ENCODE data around the gene B4GALT4.

B4GALT4 gene

GRCh38 chr3:119236756-119237155 lies 3.9 kb downstream of the B4GALT4 start:
- no peak for DNase-seq (ENCODE audit: low read depth)

- DNase-seq (ENCODE audit: low read depth) = peak; percentile 85
Observed at GRCh38 chr3:119235151-119235550, 5.5 kb downstream of the B4GALT4 start.

GRCh38 chr3:119234610-119235009 lies 6.1 kb downstream of the B4GALT4 start:
- DNase-seq (ENCODE audit: low read depth) = no peak

DNA sequence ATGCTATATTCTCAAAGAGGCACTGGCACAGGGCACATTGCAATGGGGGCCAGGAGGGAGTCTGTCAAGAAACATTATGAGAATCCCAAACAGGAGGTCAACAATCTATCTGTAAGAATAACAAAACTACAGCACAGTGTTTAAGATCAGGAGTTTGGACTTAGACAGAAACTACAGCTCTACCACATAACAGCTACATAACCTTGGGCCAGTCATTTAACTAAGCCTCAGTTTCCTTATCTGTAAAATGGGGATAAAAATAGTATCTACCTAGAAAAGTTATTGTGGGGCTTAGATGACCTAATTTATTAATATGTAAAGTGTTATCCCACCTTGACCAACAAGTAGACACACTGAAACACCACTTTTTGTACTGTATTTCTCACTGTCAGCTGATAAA lies 9.9 kb downstream of the B4GALT4 start:
- DNase-seq (ENCODE audit: low read depth) = no peak

DNA sequence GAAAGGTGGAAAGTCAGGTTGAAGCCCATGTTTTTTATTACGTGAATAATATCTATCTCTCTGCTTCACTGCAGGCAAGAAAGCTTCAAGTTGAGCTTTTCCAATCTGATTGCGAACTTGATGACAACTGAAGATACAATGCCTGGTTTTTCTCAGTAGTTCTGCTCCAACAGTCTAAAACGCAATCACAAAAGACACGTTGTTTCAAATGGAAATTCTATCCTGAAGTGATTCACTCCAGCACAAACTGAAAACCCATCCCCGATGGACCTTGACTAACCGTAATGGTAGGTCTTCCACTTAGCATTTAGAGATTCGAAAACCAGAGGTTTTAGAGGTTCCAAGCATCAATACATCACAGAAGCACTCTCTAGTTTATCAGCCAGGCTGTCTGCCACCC lies 10.6 kb downstream of the B4GALT4 start:
- no peak for DNase-seq (ENCODE audit: low read depth)

GRCh38 chr3:119229190-119229589 lies 11.5 kb downstream of the B4GALT4 start:
- no peak for DNase-seq (ENCODE audit: low read depth)

- DNase-seq (ENCODE audit: low read depth) = no peak
Observed at GRCh38 chr3:119228373-119229145, 12.1 kb downstream of the B4GALT4 start.

GRCh38 chr3:119227070-119227850 lies 13.4 kb downstream of the B4GALT4 start:
- no peak for DNase-seq (ENCODE audit: low read depth)

GRCh38 chr3:119225121-119225520 lies 15.6 kb downstream of the B4GALT4 start:
- no peak for DNase-seq (ENCODE audit: low read depth)

DNA sequence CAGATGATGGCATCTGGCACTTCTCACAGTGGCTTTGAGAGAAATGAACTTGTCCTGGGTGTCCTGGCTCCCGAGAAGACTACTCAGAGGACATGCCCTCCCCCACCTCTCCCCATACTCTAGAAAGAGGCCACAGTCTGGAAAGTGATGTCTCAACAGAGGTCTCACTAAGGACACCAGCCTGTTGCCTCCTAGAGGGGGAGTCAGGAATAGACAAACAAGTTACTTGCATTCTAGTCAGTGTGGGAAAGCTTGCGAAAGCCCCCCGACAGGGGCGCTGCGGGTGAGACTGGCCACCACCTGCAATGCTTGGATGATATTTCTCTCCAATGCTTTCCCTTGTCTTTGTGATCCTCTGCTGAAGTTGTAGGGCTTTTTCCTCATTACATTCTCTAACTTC lies 17.2 kb downstream of the B4GALT4 start:
- DNase-seq (ENCODE audit: low read depth) = no peak

GRCh38 chr3:119222391-119222790 lies 18.3 kb downstream of the B4GALT4 start:
- no peak for DNase-seq (ENCODE audit: low read depth)

- peak; percentile 50 for DNase-seq (ENCODE audit: low read depth)
Observed at GRCh38 chr3:119221779-119222320, 18.8 kb downstream of the B4GALT4 start.

- no peak for DNase-seq (ENCODE audit: low read depth)
Observed at GRCh38 chr3:119220970-119221667, 19.6 kb downstream of the B4GALT4 start.

- DNase-seq (ENCODE audit: low read depth) = no peak
Observed at GRCh38 chr3:119220198-119220597, 20.5 kb downstream of the B4GALT4 start.

DNA sequence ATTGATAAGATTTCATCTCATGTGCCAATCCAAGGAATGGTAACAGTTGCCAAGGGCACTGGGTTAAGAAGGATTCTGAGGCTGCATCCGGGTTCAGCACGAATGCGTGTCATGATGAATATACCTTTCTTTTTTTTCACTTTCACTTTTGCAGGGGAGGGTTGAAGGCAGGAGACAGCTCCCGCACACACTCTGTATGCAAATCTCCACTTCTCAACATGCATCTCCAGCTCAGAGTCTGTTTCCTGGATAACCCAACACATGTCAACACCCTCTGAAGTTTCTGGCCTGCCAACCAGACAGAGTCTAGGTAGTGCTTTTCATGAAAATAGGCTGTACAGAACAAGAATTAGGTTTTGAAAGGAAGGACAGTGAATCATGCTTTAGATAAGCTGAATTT lies 21.6 kb downstream of the B4GALT4 start:
- DNase-seq (ENCODE audit: low read depth) = no peak

- no peak for DNase-seq (ENCODE audit: low read depth)
Observed at GRCh38 chr3:119211803-119212202, 28.9 kb downstream of the B4GALT4 start.

DNA sequence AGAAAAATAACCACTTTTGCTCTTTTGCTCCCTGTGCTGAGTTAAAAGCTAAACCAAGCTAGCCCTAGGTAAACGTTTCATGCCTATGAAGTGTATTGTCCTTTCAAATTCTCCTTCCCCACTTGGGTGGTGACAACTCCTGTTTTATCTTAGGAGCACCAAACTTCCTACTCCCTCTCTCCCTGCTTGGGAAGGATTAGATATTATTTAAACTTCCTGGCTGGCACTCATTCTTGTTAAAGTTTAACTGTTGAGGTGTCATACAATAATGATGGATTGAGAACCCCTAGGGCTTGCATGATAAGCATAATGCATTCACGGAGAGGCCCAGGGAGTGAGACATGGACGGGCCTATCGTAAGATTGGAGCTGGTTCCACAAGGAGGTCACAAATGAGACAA lies 29.5 kb downstream of the B4GALT4 start:
- DNase-seq (ENCODE audit: low read depth) = no peak

- DNase-seq (ENCODE audit: low read depth) = no peak
Observed at GRCh38 chr3:119207512-119207875, 33.2 kb downstream of the B4GALT4 start.

DNA sequence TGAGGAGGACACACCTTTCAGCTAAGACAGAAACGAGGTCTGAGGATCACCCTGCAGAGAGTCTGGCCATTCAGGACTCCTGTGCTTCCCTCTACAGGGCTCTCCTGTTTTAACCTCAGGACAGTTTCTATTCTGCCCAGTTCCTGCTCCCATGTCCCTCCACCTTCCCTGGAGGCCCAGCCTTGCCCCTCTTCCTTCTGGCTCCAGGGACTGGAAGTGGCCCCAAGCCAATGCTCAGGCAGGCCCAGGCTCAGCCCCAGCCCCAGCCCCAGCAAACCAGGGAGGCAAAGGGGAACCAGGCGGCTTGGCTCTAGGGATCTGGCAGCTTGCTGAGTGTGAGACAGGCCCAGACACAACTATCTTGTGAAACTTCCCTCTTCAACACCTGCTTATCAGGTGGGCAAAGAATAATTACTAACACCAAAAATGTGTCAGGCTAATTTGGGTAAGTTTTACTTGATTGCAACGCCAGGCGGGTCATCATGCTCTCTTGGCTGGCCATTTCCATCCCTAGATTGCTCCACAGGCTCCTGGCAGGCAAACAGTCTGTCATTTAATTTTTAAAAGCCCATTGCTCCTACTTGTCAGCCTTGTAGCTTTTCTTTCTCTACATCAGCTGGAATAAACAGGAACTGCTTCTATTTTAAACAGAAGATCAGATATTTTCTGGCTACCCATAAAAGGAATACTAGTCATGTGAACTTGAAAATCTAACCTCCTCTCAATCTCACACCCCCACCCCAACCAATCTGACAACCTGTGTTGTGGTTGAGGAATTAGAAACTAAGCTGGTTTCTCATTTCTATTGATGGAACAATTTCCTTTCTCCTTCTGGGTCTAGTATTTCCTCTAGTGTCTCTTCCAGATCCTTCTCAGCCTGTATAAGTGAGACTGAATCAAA lies 33.8 kb downstream of the B4GALT4 start:
- no peak for DNase-seq (ENCODE audit: low read depth)

GRCh38 chr3:119205685-119206084 lies 35.0 kb downstream of the B4GALT4 start:
- DNase-seq (ENCODE audit: low read depth) = no peak

DNA sequence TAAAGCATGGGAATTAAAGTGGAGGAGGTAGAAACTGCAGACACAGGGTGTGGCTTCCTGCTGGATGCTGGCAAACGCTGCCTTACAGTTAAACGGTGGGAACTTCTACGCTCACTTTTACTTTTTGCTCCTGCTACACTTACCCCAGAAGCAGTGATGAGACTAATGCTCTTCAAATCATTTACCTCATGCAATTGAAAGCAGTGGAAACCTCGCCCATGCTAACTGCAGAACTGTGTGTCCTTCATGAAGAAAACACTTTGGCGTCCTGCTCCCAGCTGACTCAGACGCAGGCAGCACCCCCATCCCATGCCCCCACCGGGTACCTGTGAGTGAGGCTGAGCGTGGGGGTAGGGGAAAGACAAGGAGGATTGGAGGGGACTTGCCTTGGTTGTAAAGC lies 35.5 kb downstream of the B4GALT4 start:
- DNase-seq (ENCODE audit: low read depth) = no peak

DNA sequence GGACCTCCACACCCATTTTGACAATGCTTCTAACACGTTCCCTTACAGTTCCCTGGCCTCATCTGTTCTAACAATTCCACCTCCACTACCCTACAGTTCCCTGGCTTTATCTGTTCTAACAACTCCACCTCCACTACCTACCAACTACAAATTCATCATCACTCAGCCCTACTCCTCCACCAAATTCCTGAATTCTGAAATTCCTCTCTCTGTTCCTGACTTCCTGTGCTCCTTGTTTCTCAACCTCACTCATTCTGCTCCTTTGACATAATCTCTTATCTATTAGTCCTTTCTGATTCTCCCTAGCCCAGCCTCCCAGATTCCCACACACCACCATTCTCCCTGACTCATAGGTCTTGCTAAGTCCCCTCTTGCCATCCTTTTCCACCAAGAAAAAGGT lies 44.8 kb downstream of the B4GALT4 start:
- DNase-seq (ENCODE audit: low read depth) = peak; percentile 60
